Hepatocyte (in vitro differentiated cells): ENCODE results near the gene NRXN2. TPM values are rescaled to one million over a fixed set of nuclear protein-coding genes. Genes with fewer than 3 reads are reported as not detected.

Experiments
- DNase-seq: peaks from one replicate; pipeline ENCODE4 v3.0.0-alpha.2; 2016; ENCODE audit warnings: low spot score
- H2AFZ ChIP-seq: fragments of 200-600 bp; sonication (generic); 2 replicates; pipeline ENCODE4 v1.6.0; 2016; ENCODE audit warnings: antibody characterized with exemption, mild to moderate bottlenecking
- H3K27ac ChIP-seq: fragments of 200-600 bp; sonication (generic); 2 replicates; pipeline ENCODE4 v1.5.1; 2016; ENCODE audit warnings: mild to moderate bottlenecking
- H3K27me3 ChIP-seq: fragments of 200-600 bp; sonication (generic); 2 replicates; pipeline ENCODE4 v1.6.1; 2016
- H3K36me3 ChIP-seq: fragments of 200-600 bp; sonication (generic); replicated peaks from 2 replicates; pipeline ENCODE4 v1.5.1; 2016; ENCODE audit warnings: low read depth; ENCODE audit not compliant: insufficient read depth
- H3K4me1 ChIP-seq: fragments of 200-600 bp; sonication (generic); 2 replicates; pipeline ENCODE4 v1.5.1; 2016; ENCODE audit warnings: mild to moderate bottlenecking, moderate library complexity; ENCODE audit not compliant: insufficient read depth
- H3K4me2 ChIP-seq: fragments of 200-600 bp; sonication (generic); 2 replicates; pipeline ENCODE4 v1.6.0; 2016
- H3K4me3 ChIP-seq: fragments of 200-600 bp; sonication (generic); 2 replicates; pipeline ENCODE4 v1.5.1; 2016; ENCODE audit warnings: mild to moderate bottlenecking
- H3K79me2 ChIP-seq: fragments of 200-600 bp; sonication (generic); 2 replicates; pipeline ENCODE4 v1.6.0; 2017; ENCODE audit warnings: mild to moderate bottlenecking
- H3K9me2 ChIP-seq: fragments of 200-600 bp; sonication (generic); replicated peaks from 2 replicates; pipeline ENCODE4 v1.6.0; 2017; ENCODE audit warnings: mild to moderate bottlenecking; ENCODE audit not compliant: insufficient read depth
- H3K9me3 ChIP-seq: fragments of 200-600 bp; sonication (generic); 2 replicates; pipeline ENCODE4 v1.5.1; 2016; ENCODE audit warnings: low read depth, mild to moderate bottlenecking
- H4K20me1 ChIP-seq: fragments of 200-600 bp; sonication (generic); 2 replicates; pipeline ENCODE4 v1.6.0; 2016; ENCODE audit warnings: mild to moderate bottlenecking; ENCODE audit not compliant: insufficient read depth, poor library complexity, severe bottlenecking
- EZH2 ChIP-seq: fragments of 200-600 bp; sonication (generic); IDR thresholded peaks from 2 replicates; pipeline ENCODE4 v1.6.1; 2016; ENCODE audit warnings: antibody characterized with exemption, mild to moderate bottlenecking, borderline replicate concordance
- EZH2phosphoT487 ChIP-seq: fragments of 200-600 bp; sonication (generic); IDR thresholded peaks from one replicate; pipeline ENCODE4 v1.6.1; 2018; ENCODE audit warnings: antibody characterized with exemption, mild to moderate bottlenecking, low read depth, moderate library complexity; ENCODE audit not compliant: unreplicated experiment, severe bottlenecking
- WGBS: methylation state at CpG from one replicate; pipeline ENCODE4 v1.1.6; 2016; ENCODE audit warnings: low lambda C conversion rate; ENCODE audit errors: missing lambda C conversion rate; 5-methylcytosine and 5-hydroxymethylcytosine counted together
- polyA plus RNA-seq: library from polyadenylated mRNA; unstranded; fragments of >200 nt; fragmentation: Nextera tagmentation; extraction: Ambion mirVana; gene quantifications from 2 replicates; pipeline ENCODE4 v1.2.1, GENCODE V29; 2016
- total RNA-seq: library from RNA; depleted of rRNA; stranded (reverse); fragments of >200 nt; gene quantifications from 2 replicates; pipeline ENCODE4 v1.2.3, GENCODE V29; 2014
- TF ChIP-seq, protein P1 (sequence below): fragments of 200-600 bp; sonication (generic); IDR thresholded peaks from 2 replicates; pipeline ENCODE4 v1.5.1; 2016; ENCODE audit warnings: antibody characterized with exemption, mild to moderate bottlenecking; ENCODE audit not compliant: poor library complexity

The NRXN2 gene
- total and polyA plus RNA-seq, 2 experiments from 2014 or later = 0.83 to 1.7 TPM

DNA sequence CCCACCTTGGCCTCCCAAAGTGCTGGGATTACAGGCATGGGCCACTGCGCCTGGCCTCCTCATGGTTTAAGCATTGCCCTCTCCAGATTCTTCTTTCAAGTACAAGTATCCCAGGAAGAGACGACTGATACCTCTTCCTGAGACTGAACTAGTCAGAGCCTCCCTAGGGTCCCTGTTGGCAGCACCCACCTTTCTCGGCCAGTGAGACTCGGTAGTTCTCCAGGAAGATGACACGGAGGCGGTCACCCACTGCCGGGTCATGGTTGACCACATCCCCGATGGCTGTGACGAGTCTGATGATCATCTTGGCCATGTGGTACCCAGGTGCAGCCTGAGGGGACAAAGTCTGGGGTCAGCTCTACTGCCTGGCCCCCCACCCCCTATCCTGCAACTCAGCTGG, 28.1 kb upstream of the NRXN2 start:
- no peak for DNase-seq
- no peak overlapping the region for H3K4me2 ChIP-seq
- H3K27me3 ChIP-seq = peaks cover 4% of the 10 kb centered on the region
- H3K79me2 ChIP-seq = no peaks in the 10 kb centered on the region
- no peak overlapping the region for H3K4me3 ChIP-seq
- 97% methylated on average over 9 of the region's 9 CpGs for WGBS
- no peaks in the 10 kb centered on the region for H3K9me2 ChIP-seq
- H4K20me1 ChIP-seq = no peaks in the 10 kb centered on the region
- TF ChIP-seq EZH2 (no peak), EZH2phosphoT487 (no peak)
- TF ChIP-seq, protein P1, sequence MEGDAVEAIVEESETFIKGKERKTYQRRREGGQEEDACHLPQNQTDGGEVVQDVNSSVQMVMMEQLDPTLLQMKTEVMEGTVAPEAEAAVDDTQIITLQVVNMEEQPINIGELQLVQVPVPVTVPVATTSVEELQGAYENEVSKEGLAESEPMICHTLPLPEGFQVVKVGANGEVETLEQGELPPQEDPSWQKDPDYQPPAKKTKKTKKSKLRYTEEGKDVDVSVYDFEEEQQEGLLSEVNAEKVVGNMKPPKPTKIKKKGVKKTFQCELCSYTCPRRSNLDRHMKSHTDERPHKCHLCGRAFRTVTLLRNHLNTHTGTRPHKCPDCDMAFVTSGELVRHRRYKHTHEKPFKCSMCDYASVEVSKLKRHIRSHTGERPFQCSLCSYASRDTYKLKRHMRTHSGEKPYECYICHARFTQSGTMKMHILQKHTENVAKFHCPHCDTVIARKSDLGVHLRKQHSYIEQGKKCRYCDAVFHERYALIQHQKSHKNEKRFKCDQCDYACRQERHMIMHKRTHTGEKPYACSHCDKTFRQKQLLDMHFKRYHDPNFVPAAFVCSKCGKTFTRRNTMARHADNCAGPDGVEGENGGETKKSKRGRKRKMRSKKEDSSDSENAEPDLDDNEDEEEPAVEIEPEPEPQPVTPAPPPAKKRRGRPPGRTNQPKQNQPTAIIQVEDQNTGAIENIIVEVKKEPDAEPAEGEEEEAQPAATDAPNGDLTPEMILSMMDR = no peak
- no peaks in the 10 kb centered on the region for H3K4me1 ChIP-seq
- no peak overlapping the region for H2AFZ ChIP-seq
- H3K9me3 ChIP-seq = no peaks in the 10 kb centered on the region
- H3K36me3 ChIP-seq = no peaks in the 10 kb centered on the region
- H3K27ac ChIP-seq = no peak overlapping the region

- H3K9me2 ChIP-seq = no peaks in the 10 kb centered on the region
- WGBS = 90% methylated on average over 13 of the region's 13 CpGs
- DNase-seq = no peak
- H3K4me1 ChIP-seq = peaks cover 5% of the 10 kb centered on the region
- H3K9me3 ChIP-seq = no peaks in the 10 kb centered on the region
- TF ChIP-seq EZH2phosphoT487 = no peak
- TF ChIP-seq, protein P1 = no peak
- TF ChIP-seq EZH2 = no peak
- no peak overlapping the region for H3K4me3 ChIP-seq
- no peak overlapping the region for H3K4me2 ChIP-seq
- no peak overlapping the region for H3K27ac ChIP-seq
- H2AFZ ChIP-seq = no peak overlapping the region
- H3K27me3 ChIP-seq = peaks cover 10% of the 10 kb centered on the region
- H4K20me1 ChIP-seq = no peaks in the 10 kb centered on the region
- no peaks in the 10 kb centered on the region for H3K79me2 ChIP-seq
- no peaks in the 10 kb centered on the region for H3K36me3 ChIP-seq
These were observed 27.5 kb upstream of the NRXN2 start for GRCh38 chr11:64750361-64751054.

- DNase-seq = no peak
- peaks cover 30% of the 10 kb centered on the region for H3K27me3 ChIP-seq
- no peak overlapping the region for H3K4me3 ChIP-seq
- no peaks in the 10 kb centered on the region for H4K20me1 ChIP-seq
- no peak overlapping the region for H3K4me2 ChIP-seq
- no peaks in the 10 kb centered on the region for H3K9me3 ChIP-seq
- H2AFZ ChIP-seq = no peak overlapping the region
- no peaks in the 10 kb centered on the region for H3K9me2 ChIP-seq
- TF ChIP-seq EZH2phosphoT487 (no peak), EZH2 (no peak)
- TF ChIP-seq, protein P1 = no peak
- no peak overlapping the region for H3K27ac ChIP-seq
- WGBS = 92% methylated on average over 15 of the region's 15 CpGs
- H3K79me2 ChIP-seq = no peaks in the 10 kb centered on the region
- peaks cover 22% of the 10 kb centered on the region for H3K4me1 ChIP-seq
- no peaks in the 10 kb centered on the region for H3K36me3 ChIP-seq
These were observed 25.1 kb upstream of the NRXN2 start for GRCh38 chr11:64747961-64748665.
